ENCODE measurements around the gene MTCH2. TPM values are rescaled to one million over a fixed set of nuclear protein-coding genes. Genes with fewer than 3 reads are reported as not detected.

MTCH2 gene
- total and polyA plus RNA-seq, 2 donors (not counting 1 experiment from before 2014, with no cell fraction given) = 18.1 to 26.9 TPM

- no peak overlapping the region for H2AFZ ChIP-seq (ENCODE audit: insufficient read depth, low read depth, low read length, poor library complexity, severe bottlenecking)
- DNase-seq = no peak
- H3K4me1 ChIP-seq (ENCODE audit: control insufficient read depth in 2 of 2, insufficient read depth in 2 of 2, low read length in 2 of 2) = peaks cover 12% of the 10 kb centered on the region in 2 donors
- no peaks in the 10 kb centered on the region for H3K9me3 ChIP-seq (ENCODE audit: control extremely low read depth in 1 of 3, control insufficient read depth in 2 of 3, insufficient read depth in 1 of 3, low read length in 2 of 3)
- intact Hi-C loops (cut with micrococcal nuclease) = no loop called here
- Mint-ChIP-seq H3K4me3 (no peak overlapping the region), H3K27me3 (no peaks in the 10 kb centered on the region), H3K27ac (no peak overlapping the region), H3K9me3 (ENCODE audit: insufficient read depth) (no peaks in the 10 kb centered on the region), H3K4me1 (peaks cover 16% of the 10 kb centered on the region)
- POLR2A ChIA-PET = interaction anchor here (0.7 kb wide), 1 partner anchor 407 kb away, joined by 6 read pairs; no protein-coding TSS in a partner anchor
- H3K27me3 ChIP-seq (replicated peaks in 1 of 4; ENCODE audit: control extremely low read depth in 1 of 4, control insufficient read depth in 3 of 4, insufficient read depth in 4 of 4, low read length in 3 of 4) = no peaks in the 10 kb centered on the region
- no peak overlapping the region for H3K4me3 ChIP-seq (ENCODE audit: control extremely low read depth in 1 of 5, extremely low read depth in 1 of 5, insufficient read depth in 1 of 5, low read depth in 2 of 5, low read length in 4 of 5)
- no peaks in the 10 kb centered on the region for H4K20me1 ChIP-seq (ENCODE audit: control insufficient read depth, insufficient read depth, low read length, poor library complexity, severe bottlenecking)
- 96% methylated on average over 3 of the region's 5 CpGs for WGBS (ENCODE audit: insufficient coverage)
- peaks cover 0 to 48% of the 10 kb centered on the region in 2 experiments for H3K36me3 ChIP-seq (replicated peaks in 1 of 2; ENCODE audit: control extremely low read depth in 1 of 2, control insufficient read depth in 1 of 2, extremely low read depth in 1 of 2, insufficient read depth in 2 of 2, low read length in 1 of 2)
- peaks cover 19% of the 10 kb centered on the region for H3K79me2 ChIP-seq (ENCODE audit: control insufficient read depth, insufficient read depth, low read length)
- H3K27ac ChIP-seq (ENCODE audit: low read length in 2 of 2) = no peak overlapping the region
- CTCF ChIA-PET = no interaction called here
- TF ChIP-seq EZH2 (IDR thresholded peaks at IDR 0.05; ENCODE audit: borderline replicate concordance, insufficient read depth, low read depth, low read length, poor library complexity, severe bottlenecking) (no peak), CTCF (IDR thresholded peaks at IDR 0.05) (no peak)
- H3K4me2 ChIP-seq (replicated peaks; ENCODE audit: low read depth, low read length, poor library complexity, severe bottlenecking) = no peak overlapping the region
- ATAC-seq (ENCODE audit: low read depth) = no peak
- H3K9ac ChIP-seq (ENCODE audit: low read length) = no peak overlapping the region
Measured at GRCh38 chr11:47583844-47584243, 58.5 kb downstream of the MTCH2 start.
